AG09309 (cell line): ENCODE data around the gene EXT2.

Experiments used
- DNase-seq: peaks from one replicate; pipeline ENCODE4 v3.0.0-alpha.2; 2010; ENCODE audit warnings: low read depth
- H3K4me3 ChIP-seq: 2 replicates; pipeline ENCODE4 v1.5.1; 2011; ENCODE audit warnings: mild to moderate bottlenecking, low read depth, low read length, moderate library complexity; ENCODE audit not compliant: control insufficient read depth
- TF ChIP-seq, protein P1 (sequence below): IDR thresholded peaks from 2 replicates; pipeline ENCODE4 v1.5.1; 2011; ENCODE audit warnings: mild to moderate bottlenecking, low read depth, low read length, inconsistent platforms; ENCODE audit not compliant: insufficient read depth, control insufficient read depth; ENCODE audit errors: missing control alignments

EXT2 gene

DNA sequence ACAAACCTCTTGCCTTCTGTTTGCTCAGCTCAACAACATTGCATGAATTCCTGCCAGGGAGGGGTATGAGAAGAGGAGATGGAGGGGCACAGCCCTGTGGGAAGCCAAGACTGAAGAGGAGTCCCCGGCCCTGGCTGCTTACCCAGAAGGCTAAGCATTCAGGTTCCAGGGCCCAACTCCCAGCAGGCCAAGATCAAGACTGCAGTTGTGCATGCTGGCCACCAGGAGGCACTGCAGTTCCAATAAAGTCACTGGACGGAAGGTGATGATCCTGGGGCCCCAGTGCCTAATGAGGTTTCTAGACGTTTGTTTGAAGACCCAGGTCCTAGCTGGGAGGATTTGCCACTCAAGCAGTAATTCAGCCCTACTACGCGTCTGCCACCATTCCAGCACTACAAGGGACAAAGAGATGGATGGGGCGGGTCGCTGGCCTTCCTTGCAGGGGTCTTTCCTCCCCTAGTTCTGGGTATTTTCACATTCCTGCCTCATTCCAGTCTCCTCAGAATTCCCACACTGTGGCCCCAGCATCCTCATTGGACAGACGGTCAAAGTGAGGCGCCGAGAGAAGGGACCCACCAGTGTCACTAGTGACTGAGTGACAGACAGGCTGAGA, 190.9 kb downstream of the EXT2 start:
- H3K4me3 ChIP-seq = no peak overlapping the region
- TF ChIP-seq, protein P1, sequence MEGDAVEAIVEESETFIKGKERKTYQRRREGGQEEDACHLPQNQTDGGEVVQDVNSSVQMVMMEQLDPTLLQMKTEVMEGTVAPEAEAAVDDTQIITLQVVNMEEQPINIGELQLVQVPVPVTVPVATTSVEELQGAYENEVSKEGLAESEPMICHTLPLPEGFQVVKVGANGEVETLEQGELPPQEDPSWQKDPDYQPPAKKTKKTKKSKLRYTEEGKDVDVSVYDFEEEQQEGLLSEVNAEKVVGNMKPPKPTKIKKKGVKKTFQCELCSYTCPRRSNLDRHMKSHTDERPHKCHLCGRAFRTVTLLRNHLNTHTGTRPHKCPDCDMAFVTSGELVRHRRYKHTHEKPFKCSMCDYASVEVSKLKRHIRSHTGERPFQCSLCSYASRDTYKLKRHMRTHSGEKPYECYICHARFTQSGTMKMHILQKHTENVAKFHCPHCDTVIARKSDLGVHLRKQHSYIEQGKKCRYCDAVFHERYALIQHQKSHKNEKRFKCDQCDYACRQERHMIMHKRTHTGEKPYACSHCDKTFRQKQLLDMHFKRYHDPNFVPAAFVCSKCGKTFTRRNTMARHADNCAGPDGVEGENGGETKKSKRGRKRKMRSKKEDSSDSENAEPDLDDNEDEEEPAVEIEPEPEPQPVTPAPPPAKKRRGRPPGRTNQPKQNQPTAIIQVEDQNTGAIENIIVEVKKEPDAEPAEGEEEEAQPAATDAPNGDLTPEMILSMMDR = peak; percentile 94
- DNase-seq = no peak

DNA sequence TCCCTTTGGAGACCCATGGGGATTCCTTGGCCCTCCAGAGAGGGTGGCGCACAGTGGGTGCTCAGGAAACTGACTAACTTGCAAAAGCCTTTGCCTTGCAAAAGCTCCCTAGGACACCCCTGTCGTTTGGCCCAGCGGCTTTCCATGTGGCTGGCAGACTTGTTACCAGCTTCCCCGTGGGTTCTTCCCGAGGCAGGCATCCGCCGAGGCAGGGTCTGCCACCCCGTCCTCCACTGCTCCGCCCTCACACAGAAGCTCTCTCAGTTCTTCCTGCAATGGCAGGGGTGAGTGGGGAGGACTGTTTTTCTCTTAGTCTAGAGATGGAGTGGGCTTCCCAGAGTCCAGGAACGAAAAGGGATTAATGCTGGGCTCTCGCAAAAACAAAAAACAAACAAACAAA, 191.4 kb downstream of the EXT2 start:
- no peak for DNase-seq
- H3K4me3 ChIP-seq = no peak overlapping the region
- TF ChIP-seq, protein P1 = no peak

GRCh38 chr11:44288133-44288526, 192.7 kb downstream of the EXT2 start:
- TF ChIP-seq, protein P1 = no peak
- DNase-seq = no peak
- H3K4me3 ChIP-seq = no peak overlapping the region

GRCh38 chr11:44290208-44290607, 194.7 kb downstream of the EXT2 start:
- H3K4me3 ChIP-seq = no peak overlapping the region
- TF ChIP-seq, protein P1 = no peak
- DNase-seq = no peak
